ENCODE results near the gene NQO1.

DNA sequence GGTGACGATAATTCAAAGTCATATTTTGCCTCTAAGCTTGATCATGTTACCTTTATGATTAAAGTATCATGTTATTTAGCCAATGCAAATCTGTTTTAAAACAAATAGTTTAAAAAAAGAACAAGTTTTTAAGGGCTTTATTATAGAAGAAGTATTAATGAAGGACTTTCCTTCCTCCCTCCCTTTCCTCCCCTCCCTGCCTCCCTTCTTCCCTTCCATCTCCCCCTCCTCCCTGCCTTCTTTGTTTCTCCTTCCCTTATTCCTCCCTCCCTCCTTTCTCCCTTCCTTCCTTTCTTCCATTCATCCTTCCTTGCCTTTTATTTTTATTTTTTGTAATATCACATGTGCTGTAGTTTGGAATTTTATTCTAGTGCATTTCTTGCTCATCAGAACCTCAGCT lies 26.4 kb downstream of the NQO1 start:
- no peak for TF ChIP-seq CTCF (IDR thresholded peaks at IDR 0.05; ENCODE audit: borderline replicate concordance, extremely low read depth, low read length, poor library complexity, severe bottlenecking)
- no peak for TF ChIP-seq EZH2 (IDR thresholded peaks at IDR 0.05; ENCODE audit: borderline replicate concordance, low read depth, low read length, severe bottlenecking)

Data from DND-41 (cell line).